ENCODE results near the gene KRT31. TPM values are rescaled to one million over a fixed set of nuclear protein-coding genes. Genes with fewer than 3 reads are reported as not detected.
"Not testable (repeated sequence)": the region's sequence is repeated elsewhere in the genome, so short reads cannot be mapped to it uniquely, and the experiment has no call there.

Gene KRT31
- polyA plus RNA-seq, 1 donor from 2014 or later = not detected

GRCh38 chr17:41352597-41353366, 44.6 kb downstream of the KRT31 start:
- no peak overlapping the region for H3K4me2 ChIP-seq (ENCODE audit: low read length)
- H3K9ac ChIP-seq (ENCODE audit: low read length) = no peak overlapping the region
- no peak for TF ChIP-seq TAF1 (IDR thresholded peaks at IDR 0.05; ENCODE audit: low read depth)
- no peak for TF ChIP-seq EZH2 (IDR thresholded peaks at IDR 0.05; ENCODE audit: borderline replicate concordance, insufficient read depth, low read length, poor library complexity, severe bottlenecking)
- no peak for TF ChIP-seq SMC3 (conservative IDR thresholded peaks at IDR 0.05; ENCODE audit: poor library complexity)
- TF ChIP-seq CTCF (IDR thresholded peaks at IDR 0.05; ENCODE audit: poor library complexity, severe bottlenecking) = no peak
- TF ChIP-seq MXI1 (conservative IDR thresholded peaks at IDR 0.05; ENCODE audit: poor library complexity, severe bottlenecking) = no peak
- TF ChIP-seq EP300 (conservative IDR thresholded peaks at IDR 0.05; ENCODE audit: poor library complexity, severe bottlenecking) = no peak
- no peak for TF ChIP-seq REST (IDR thresholded peaks at IDR 0.05; ENCODE audit: borderline replicate concordance)
- no peak for TF ChIP-seq POLR2AphosphoS5 (IDR thresholded peaks at IDR 0.05)
- TF ChIP-seq RAD21 (conservative IDR thresholded peaks at IDR 0.05) = no peak
- H3K27ac ChIP-seq (ENCODE audit: low read length) = no peak overlapping the region
- H2AFZ ChIP-seq (ENCODE audit: low read depth, low read length) = no peak overlapping the region
- no peaks in the 10 kb centered on the region for H3K9me3 ChIP-seq (ENCODE audit: low read length)
- H3K4me3 ChIP-seq (ENCODE audit: low read length) = no peak overlapping the region
- H3K9me2 ChIP-seq (ENCODE audit: insufficient read depth, low read length) = no peaks in the 10 kb centered on the region
- no peaks in the 10 kb centered on the region for H4K20me1 ChIP-seq (ENCODE audit: insufficient read depth)
- H3F3A ChIP-seq (ENCODE audit: insufficient read depth, low read length, poor library complexity, severe bottlenecking) = no peaks in the 10 kb centered on the region
- H3K27me3 ChIP-seq (ENCODE audit: insufficient read depth, low read depth, low read length) = no peaks in the 10 kb centered on the region
- H3K36me3 ChIP-seq (ENCODE audit: insufficient read depth, low read length) = no peaks in the 10 kb centered on the region
- H3K79me2 ChIP-seq (replicated peaks; ENCODE audit: insufficient read depth, low read length) = no peaks in the 10 kb centered on the region

GRCh38 chr17:41351177-41351576, 46.2 kb downstream of the KRT31 start:
- Histone ChIP-seq H3K27me3 (ENCODE audit: insufficient read depth, low read depth, low read length) (no peaks in the 10 kb centered on the region), H3K27ac (ENCODE audit: low read length) (no peak overlapping the region), H4K20me1 (ENCODE audit: insufficient read depth) (no peaks in the 10 kb centered on the region), H3K4me2 (ENCODE audit: low read length) (no peak overlapping the region), H2AFZ (ENCODE audit: low read depth, low read length) (no peak overlapping the region), H3K9ac (ENCODE audit: low read length) (no peak overlapping the region), H3K79me2 (replicated peaks; ENCODE audit: insufficient read depth, low read length) (no peaks in the 10 kb centered on the region), H3K36me3 (ENCODE audit: insufficient read depth, low read length) (no peaks in the 10 kb centered on the region), H3F3A (ENCODE audit: insufficient read depth, low read length, poor library complexity, severe bottlenecking) (no peaks in the 10 kb centered on the region), H3K9me2 (ENCODE audit: insufficient read depth, low read length) (no peaks in the 10 kb centered on the region), H3K9me3 (ENCODE audit: low read length) (no peaks in the 10 kb centered on the region), H3K4me3 (ENCODE audit: low read length) (no peak overlapping the region)
- TF ChIP-seq CTCF (IDR thresholded peaks at IDR 0.05; ENCODE audit: poor library complexity, severe bottlenecking) (no peak), EZH2 (IDR thresholded peaks at IDR 0.05; ENCODE audit: borderline replicate concordance, insufficient read depth, low read length, poor library complexity, severe bottlenecking) (no peak), SMC3 (conservative IDR thresholded peaks at IDR 0.05; ENCODE audit: poor library complexity) (no peak), RAD21 (conservative IDR thresholded peaks at IDR 0.05) (no peak), TAF1 (IDR thresholded peaks at IDR 0.05; ENCODE audit: low read depth) (no peak), REST (IDR thresholded peaks at IDR 0.05; ENCODE audit: borderline replicate concordance) (no peak), MXI1 (conservative IDR thresholded peaks at IDR 0.05; ENCODE audit: poor library complexity, severe bottlenecking) (no peak), EP300 (conservative IDR thresholded peaks at IDR 0.05; ENCODE audit: poor library complexity, severe bottlenecking) (no peak), POLR2AphosphoS5 (IDR thresholded peaks at IDR 0.05) (no peak)

GRCh38 chr17:41350381-41350878, 47.0 kb downstream of the KRT31 start, which contains the start of gene KRT33A:
Gene KRT33A, minus strand, starts transcription at chr17:41350828. Its CDS starts 61 bp downstream, at chr17:41350767.
- H3K9me2 ChIP-seq (ENCODE audit: insufficient read depth, low read length); H3K4me3 ChIP-seq (ENCODE audit: low read length); H3K79me2 ChIP-seq (replicated peaks; ENCODE audit: insufficient read depth, low read length); H3K9me3 ChIP-seq (ENCODE audit: low read length); H3F3A ChIP-seq (ENCODE audit: insufficient read depth, low read length, poor library complexity, severe bottlenecking); H3K9ac ChIP-seq (ENCODE audit: low read length); H3K27me3 ChIP-seq (ENCODE audit: insufficient read depth, low read depth, low read length); H2AFZ ChIP-seq (ENCODE audit: low read depth, low read length); H3K4me2 ChIP-seq (ENCODE audit: low read length); H3K36me3 ChIP-seq (ENCODE audit: insufficient read depth, low read length); H4K20me1 ChIP-seq (ENCODE audit: insufficient read depth); H3K27ac ChIP-seq (ENCODE audit: low read length): not testable (repeated sequence)

Measured in neural cell (in vitro differentiated cells).